ENCODE results near the gene GDPD2.

DNA sequence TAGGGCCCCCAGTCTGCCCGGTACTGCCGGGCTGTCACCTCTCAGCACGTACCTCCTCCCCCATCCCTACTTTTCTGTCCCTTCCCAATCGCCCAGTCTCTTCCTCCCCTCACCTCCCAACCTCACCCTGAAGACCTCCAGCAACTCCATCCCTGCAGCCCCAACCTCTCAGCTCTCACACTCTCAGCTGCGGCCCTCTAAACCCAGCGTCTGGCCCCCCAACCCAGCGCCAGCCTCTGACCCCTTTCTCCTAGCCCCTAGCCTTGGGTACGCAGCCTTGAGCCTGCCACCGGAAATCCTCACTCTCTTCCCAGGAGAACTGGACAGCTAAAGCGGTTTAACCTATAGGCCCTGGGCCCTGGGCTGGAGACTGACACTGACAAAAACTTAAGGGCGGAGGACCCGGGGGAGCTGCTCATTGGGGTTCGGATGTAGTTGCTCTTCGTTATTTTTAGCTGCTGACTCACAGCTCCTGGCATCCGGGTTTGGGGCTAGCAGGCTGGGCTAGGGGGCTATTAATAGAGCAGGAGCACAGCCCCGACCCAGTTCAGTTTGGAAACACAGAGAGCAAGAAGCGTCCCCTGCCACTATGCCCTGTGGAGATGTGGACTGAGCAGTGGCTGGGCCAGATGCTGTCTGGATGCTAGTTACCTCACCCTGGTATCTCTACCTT is 11.9 kb downstream of the GDPD2 start:
- TF ChIP-seq, protein P1, sequence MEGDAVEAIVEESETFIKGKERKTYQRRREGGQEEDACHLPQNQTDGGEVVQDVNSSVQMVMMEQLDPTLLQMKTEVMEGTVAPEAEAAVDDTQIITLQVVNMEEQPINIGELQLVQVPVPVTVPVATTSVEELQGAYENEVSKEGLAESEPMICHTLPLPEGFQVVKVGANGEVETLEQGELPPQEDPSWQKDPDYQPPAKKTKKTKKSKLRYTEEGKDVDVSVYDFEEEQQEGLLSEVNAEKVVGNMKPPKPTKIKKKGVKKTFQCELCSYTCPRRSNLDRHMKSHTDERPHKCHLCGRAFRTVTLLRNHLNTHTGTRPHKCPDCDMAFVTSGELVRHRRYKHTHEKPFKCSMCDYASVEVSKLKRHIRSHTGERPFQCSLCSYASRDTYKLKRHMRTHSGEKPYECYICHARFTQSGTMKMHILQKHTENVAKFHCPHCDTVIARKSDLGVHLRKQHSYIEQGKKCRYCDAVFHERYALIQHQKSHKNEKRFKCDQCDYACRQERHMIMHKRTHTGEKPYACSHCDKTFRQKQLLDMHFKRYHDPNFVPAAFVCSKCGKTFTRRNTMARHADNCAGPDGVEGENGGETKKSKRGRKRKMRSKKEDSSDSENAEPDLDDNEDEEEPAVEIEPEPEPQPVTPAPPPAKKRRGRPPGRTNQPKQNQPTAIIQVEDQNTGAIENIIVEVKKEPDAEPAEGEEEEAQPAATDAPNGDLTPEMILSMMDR (IDR thresholded peaks at IDR 0.05; ENCODE audit: borderline replicate concordance, extremely low read depth, low read length, poor library complexity, severe bottlenecking) = no peak
- TF ChIP-seq EZH2 (IDR thresholded peaks at IDR 0.05; ENCODE audit: borderline replicate concordance, low read depth, low read length, severe bottlenecking) = no peak

Data from DND-41 (cell line).